Measurements from ENCODE around the gene NGFR.

- TF ChIP-seq, protein P1, sequence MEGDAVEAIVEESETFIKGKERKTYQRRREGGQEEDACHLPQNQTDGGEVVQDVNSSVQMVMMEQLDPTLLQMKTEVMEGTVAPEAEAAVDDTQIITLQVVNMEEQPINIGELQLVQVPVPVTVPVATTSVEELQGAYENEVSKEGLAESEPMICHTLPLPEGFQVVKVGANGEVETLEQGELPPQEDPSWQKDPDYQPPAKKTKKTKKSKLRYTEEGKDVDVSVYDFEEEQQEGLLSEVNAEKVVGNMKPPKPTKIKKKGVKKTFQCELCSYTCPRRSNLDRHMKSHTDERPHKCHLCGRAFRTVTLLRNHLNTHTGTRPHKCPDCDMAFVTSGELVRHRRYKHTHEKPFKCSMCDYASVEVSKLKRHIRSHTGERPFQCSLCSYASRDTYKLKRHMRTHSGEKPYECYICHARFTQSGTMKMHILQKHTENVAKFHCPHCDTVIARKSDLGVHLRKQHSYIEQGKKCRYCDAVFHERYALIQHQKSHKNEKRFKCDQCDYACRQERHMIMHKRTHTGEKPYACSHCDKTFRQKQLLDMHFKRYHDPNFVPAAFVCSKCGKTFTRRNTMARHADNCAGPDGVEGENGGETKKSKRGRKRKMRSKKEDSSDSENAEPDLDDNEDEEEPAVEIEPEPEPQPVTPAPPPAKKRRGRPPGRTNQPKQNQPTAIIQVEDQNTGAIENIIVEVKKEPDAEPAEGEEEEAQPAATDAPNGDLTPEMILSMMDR (IDR thresholded peaks at IDR 0.05), result no peak
- TF ChIP-seq REST (IDR thresholded peaks at IDR 0.05; ENCODE audit: insufficient read depth in 1 of 2, low read depth in 2 of 2, low read length in 1 of 2), result no peak
- no peak for TF ChIP-seq POLR2AphosphoS5 (IDR thresholded peaks at IDR 0.05; ENCODE audit: low read depth, low read length)
- no peak for TF ChIP-seq SIN3A (IDR thresholded peaks at IDR 0.05; ENCODE audit: borderline replicate concordance, insufficient read depth, low read depth, low read length)
Measured at GRCh38 chr17:49466436-49466835, 28.7 kb upstream of the NGFR start.
